Endothelial cell of umbilical vein (primary cell): ENCODE results near the gene DDB1. TPM values are rescaled to one million over a fixed set of nuclear protein-coding genes. Genes with fewer than 3 reads are reported as not detected.

Experiments
- BruUV-seq: library from RNA; stranded (reverse); fragments of 400-500 nt; replicated peaks from 2 replicates; lab custom pipeline; 2021; lab: Mats Ljungman, UMichigan
- CTCF ChIA-PET: fragments of 300-600, 350-600 bp; sonication (Branson Sonifier 250); formaldehyde crosslinking; loops from one replicate; lab custom pipeline; 2021; ENCODE audit warnings: antibody characterized with exemption, inconsistent platforms; lab: Charles Lee
- POLR2A ChIA-PET: fragments of 300-600, 350-600 bp; sonication (Branson Sonifier 250); formaldehyde crosslinking; loops from one replicate; lab custom pipeline; 2021; ENCODE audit warnings: antibody characterized with exemption, inconsistent platforms; lab: Charles Lee
- DNase-seq: peaks from one replicate; pipeline ENCODE4 v3.0.0-alpha.2; 2011; ENCODE audit warnings: low read depth, low spot score
- FAIRE-seq: peaks from 2 replicates; lab custom pipeline; 2011; peaks lifted over from hg19 to GRCh38; lab: Jason Lieb, UNC
- H2AFZ ChIP-seq: 2 replicates; pipeline ENCODE4 v1.6.0; 2012; ENCODE audit warnings: low read depth, low read length, control low read depth, inconsistent platforms
- H3K27ac ChIP-seq: 2 replicates; pipeline ENCODE4 v1.5.1; 2011; ENCODE audit warnings: low read depth, mild to moderate bottlenecking, control low read depth, low read length, moderate library complexity; ENCODE audit not compliant: insufficient read depth
- H3K27me3 ChIP-seq, 2 experiments: 2 replicates each; pipeline versions ENCODE4 v1.6.0 to v1.6.1; 2011; ENCODE audit warnings: low read length in 2 of 2, mixed read lengths in 1 of 2; ENCODE audit not compliant: control insufficient read depth in 2 of 2, insufficient read depth in 2 of 2
- H3K36me3 ChIP-seq, 2 experiments: 2 replicates in 1 of 2; 3 replicates in 1 of 2; pipeline ENCODE4 v1.5.1; 2011; ENCODE audit warnings: low read length in 2 of 2, mild to moderate bottlenecking in 1 of 2, moderate library complexity in 1 of 2; ENCODE audit not compliant: control insufficient read depth in 2 of 2, insufficient read depth in 2 of 2; ENCODE audit errors: extremely low read depth in 1 of 2
- H3K4me1 ChIP-seq: 3 replicates; pipeline ENCODE4 v1.5.1; 2011; ENCODE audit warnings: mild to moderate bottlenecking, low read length; ENCODE audit not compliant: control insufficient read depth, insufficient read depth; ENCODE audit errors: extremely low read depth
- H3K4me2 ChIP-seq: 2 replicates; pipeline ENCODE4 v1.6.1; 2011; ENCODE audit warnings: low read length, control low read depth, mixed read lengths; ENCODE audit not compliant: insufficient read depth
- H3K4me3 ChIP-seq, 3 experiments: fragments of 200-600 bp in 1 of 3; sonication (generic), shearing (Covaris generic) in 1 of 3; replicated peaks in 1 of 3; 2 replicates each; pipeline ENCODE4 v1.5.1; 2011 to 2016; ENCODE audit warnings: control low read depth in 3 of 3, low read length in 3 of 3, mild to moderate bottlenecking in 2 of 3, inconsistent platforms in 1 of 3, low read depth in 1 of 3, moderate library complexity in 1 of 3; ENCODE audit not compliant: insufficient read depth in 1 of 3
- H3K79me2 ChIP-seq: 2 replicates; pipeline ENCODE4 v1.6.0; 2012; ENCODE audit warnings: low read length, inconsistent platforms; ENCODE audit not compliant: control insufficient read depth, insufficient read depth
- H3K9ac ChIP-seq: replicated peaks from 2 replicates; pipeline ENCODE3; 2011; ENCODE audit warnings: low read length, control low read depth; ENCODE audit not compliant: insufficient read depth; ENCODE audit errors: extremely low read depth
- H3K9me1 ChIP-seq: replicated peaks from 3 replicates; pipeline ENCODE4 v1.6.0; 2011; ENCODE audit warnings: mild to moderate bottlenecking, low read length; ENCODE audit not compliant: control insufficient read depth, insufficient read depth; ENCODE audit errors: extremely low read depth
- H3K9me3 ChIP-seq: replicated peaks from 2 replicates; pipeline ENCODE4 v1.5.1; 2012; ENCODE audit warnings: low read length, inconsistent platforms; ENCODE audit not compliant: control insufficient read depth, insufficient read depth
- H4K20me1 ChIP-seq: replicated peaks from 2 replicates; pipeline ENCODE3; 2011; ENCODE audit warnings: mild to moderate bottlenecking, low read length; ENCODE audit not compliant: control insufficient read depth, insufficient read depth; ENCODE audit errors: extremely low read depth
- EZH2 ChIP-seq: IDR thresholded peaks from 2 replicates; pipeline ENCODE4 v1.6.1; 2012; ENCODE audit warnings: borderline replicate concordance, low read depth, mild to moderate bottlenecking, moderate library complexity, low read length, inconsistent platforms; ENCODE audit not compliant: severe bottlenecking
- FOS ChIP-seq: IDR thresholded peaks from 2 replicates; pipeline ENCODE4 v1.6.1; 2011; ENCODE audit warnings: mild to moderate bottlenecking, low read length, moderate library complexity, borderline replicate concordance; ENCODE audit not compliant: insufficient read depth
- GATA2 ChIP-seq: IDR thresholded peaks from 2 replicates; pipeline ENCODE4 v1.7.0; 2011; ENCODE audit warnings: low read depth, mild to moderate bottlenecking, moderate library complexity, mixed read lengths, low read length; ENCODE audit not compliant: insufficient read length, insufficient read depth
- JUN ChIP-seq: IDR thresholded peaks from 2 replicates; pipeline ENCODE4 v1.6.1; 2011; ENCODE audit warnings: borderline replicate concordance, low read depth; ENCODE audit not compliant: insufficient read length, insufficient read depth
- MYC ChIP-seq: IDR thresholded peaks from one replicate; pipeline ENCODE4 v1.6.1; 2011; ENCODE audit warnings: mild to moderate bottlenecking, low read depth, low read length
- POLR2A ChIP-seq: IDR thresholded peaks from 2 replicates; pipeline ENCODE4 v1.6.1; 2012; ENCODE audit warnings: low read depth, mild to moderate bottlenecking, control low read depth, low read length
- POLR2AphosphoS5 ChIP-seq: IDR thresholded peaks from 2 replicates; pipeline ENCODE4 v1.6.1; 2012; ENCODE audit warnings: low read depth, mild to moderate bottlenecking, control low read depth, low read length, moderate library complexity; ENCODE audit not compliant: insufficient read depth
- dilution Hi-C: fragments of 300-500 bp; cut with MboI; formaldehyde crosslinking; loops from one replicate; pipeline ENCODE4 v1.15.0; 2019; ENCODE audit warnings: low sequenced_read_pairs; ENCODE audit not compliant: extremely low pct_ligation_motif_present
- intact Hi-C: fragments of 100-400 bp; cut with micrococcal nuclease; formaldehyde crosslinking; loops from one replicate; pipeline ENCODE4 v1.10.0; 2022
- polyA plus RNA-seq, 4 experiments: library from polyadenylated mRNA; depleted of rRNA in 3 of 4; stranded (reverse) in 3 of 4; unstranded in 1 of 4; fragments of >200 nt; gene quantifications; 2 replicates each; pipeline versions ENCODE4 v1.2.1 to v1.2.3, GENCODE V29; 2011 to 2012; ENCODE audit warnings: missing spikeins in 1 of 4
- total RNA-seq: library from RNA; stranded (reverse); gene quantifications from 2 replicates; pipeline ENCODE4 v1.2.3, GENCODE V29; 2021
- TF ChIP-seq, protein P1 (sequence below), 2 donors: IDR thresholded peaks; 1 replicate in 1 of 2; 2 replicates in 1 of 2; pipeline ENCODE4 v1.5.1; 2011; ENCODE audit warnings: low read length in 2 of 2, mild to moderate bottlenecking in 2 of 2, moderate library complexity in 2 of 2, control low read depth in 1 of 2, inconsistent platforms in 1 of 2, low read depth in 1 of 2; ENCODE audit not compliant: insufficient read depth in 1 of 2; ENCODE audit errors: extremely low read depth in 1 of 2
- TF ChIP-seq, protein P2 (sequence below): IDR thresholded peaks from 2 replicates; pipeline ENCODE4 v1.6.1; 2011; ENCODE audit not compliant: insufficient read depth, insufficient read length

Gene DDB1
- total and polyA plus RNA-seq, 2 donors (not counting 3 experiments of a cell fraction or from before 2014, with no cell fraction given): 229 to 230 TPM

DNA sequence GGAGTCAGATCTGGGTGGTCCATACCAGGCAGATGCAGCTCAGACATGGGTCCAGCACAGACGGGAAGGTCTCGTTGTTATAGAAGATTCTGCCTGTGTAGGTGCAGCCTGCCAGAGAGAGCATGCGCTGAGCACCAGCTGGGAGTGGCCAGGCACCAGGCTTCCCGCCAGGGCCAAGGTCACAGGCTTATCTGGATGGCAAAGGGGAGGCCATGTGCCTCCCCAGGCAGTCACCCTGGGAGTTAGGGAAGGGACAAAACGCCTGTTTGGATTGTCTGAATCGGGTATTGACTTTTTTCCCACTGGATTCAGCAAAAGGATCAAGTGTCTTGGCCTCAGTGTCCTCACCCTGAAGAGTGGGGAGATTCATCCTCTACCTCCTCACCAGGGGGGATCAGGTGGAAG is 65.5 kb downstream of the DDB1 start:
- Histone ChIP-seq H3K36me3 (no peaks in the 10 kb centered on the region), H3K4me2 (no peak overlapping the region), H3K79me2 (no peaks in the 10 kb centered on the region), H3K9me3 (no peaks in the 10 kb centered on the region), H3K27ac (no peak overlapping the region), H4K20me1 (no peaks in the 10 kb centered on the region), H3K27me3 (no peaks in the 10 kb centered on the region), H3K4me1 (no peaks in the 10 kb centered on the region), H3K9ac (no peak overlapping the region), H3K4me3 (no peak overlapping the region), H3K9me1 (no peaks in the 10 kb centered on the region), H2AFZ (no peak overlapping the region)
- ChIA-PET POLR2A (no interaction called here), CTCF (interaction anchor here (1.3 kb wide), 1 partner anchor 12 kb away, joined by 3 read pairs; no protein-coding TSS in a partner anchor)
- dilution Hi-C loops: no loop called here
- TF ChIP-seq POLR2AphosphoS5 (no peak), JUN (no peak), POLR2A (no peak), EZH2 (no peak), MYC (no peak), GATA2 (no peak), FOS (no peak)
- TF ChIP-seq, protein P1, sequence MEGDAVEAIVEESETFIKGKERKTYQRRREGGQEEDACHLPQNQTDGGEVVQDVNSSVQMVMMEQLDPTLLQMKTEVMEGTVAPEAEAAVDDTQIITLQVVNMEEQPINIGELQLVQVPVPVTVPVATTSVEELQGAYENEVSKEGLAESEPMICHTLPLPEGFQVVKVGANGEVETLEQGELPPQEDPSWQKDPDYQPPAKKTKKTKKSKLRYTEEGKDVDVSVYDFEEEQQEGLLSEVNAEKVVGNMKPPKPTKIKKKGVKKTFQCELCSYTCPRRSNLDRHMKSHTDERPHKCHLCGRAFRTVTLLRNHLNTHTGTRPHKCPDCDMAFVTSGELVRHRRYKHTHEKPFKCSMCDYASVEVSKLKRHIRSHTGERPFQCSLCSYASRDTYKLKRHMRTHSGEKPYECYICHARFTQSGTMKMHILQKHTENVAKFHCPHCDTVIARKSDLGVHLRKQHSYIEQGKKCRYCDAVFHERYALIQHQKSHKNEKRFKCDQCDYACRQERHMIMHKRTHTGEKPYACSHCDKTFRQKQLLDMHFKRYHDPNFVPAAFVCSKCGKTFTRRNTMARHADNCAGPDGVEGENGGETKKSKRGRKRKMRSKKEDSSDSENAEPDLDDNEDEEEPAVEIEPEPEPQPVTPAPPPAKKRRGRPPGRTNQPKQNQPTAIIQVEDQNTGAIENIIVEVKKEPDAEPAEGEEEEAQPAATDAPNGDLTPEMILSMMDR (IDR thresholded peaks at IDR 0.05; ENCODE audit: extremely low read depth in 1 of 2, insufficient read depth in 1 of 2, low read depth in 1 of 2, low read length in 2 of 2): no peak
- TF ChIP-seq, protein P2, sequence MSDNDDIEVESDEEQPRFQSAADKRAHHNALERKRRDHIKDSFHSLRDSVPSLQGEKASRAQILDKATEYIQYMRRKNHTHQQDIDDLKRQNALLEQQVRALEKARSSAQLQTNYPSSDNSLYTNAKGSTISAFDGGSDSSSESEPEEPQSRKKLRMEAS: no peak
- no peak for FAIRE-seq
- DNase-seq: no peak
- BruUV-seq: no TSS peak
- intact Hi-C loops: no loop called here
